Measurements from ENCODE around the gene CNIH3.

CNIH3 gene

GRCh38 chr1:224580006-224580405, 36.1 kb upstream of the CNIH3 start:
- TF ChIP-seq CSRNP3 (CRISPR knock-in tag; IDR thresholded peaks at IDR 0.05): no peak
- no peak for TF ChIP-seq SNAI2 (CRISPR knock-in tag; IDR thresholded peaks at IDR 0.05)
- TF ChIP-seq PATZ1 (CRISPR knock-in tag; IDR thresholded peaks at IDR 0.05; ENCODE audit: borderline replicate concordance): no peak
- TF ChIP-seq ARNTL (CRISPR knock-in tag; IDR thresholded peaks at IDR 0.05; ENCODE audit: borderline replicate concordance, low read depth): no peak
- TF ChIP-seq BACH2 (CRISPR knock-in tag; IDR thresholded peaks at IDR 0.05; ENCODE audit: borderline replicate concordance): no peak
- no peak for TF ChIP-seq ZC3H10 (CRISPR knock-in tag; IDR thresholded peaks at IDR 0.05)
- no peak for TF ChIP-seq TSHZ2 (CRISPR knock-in tag; IDR thresholded peaks at IDR 0.05)
- no peak for TF ChIP-seq OSR1 (CRISPR knock-in tag; IDR thresholded peaks at IDR 0.05)
- TF ChIP-seq ESRRG (CRISPR knock-in tag; IDR thresholded peaks at IDR 0.05): no peak
- no peak for TF ChIP-seq ZNF565 (CRISPR knock-in tag; conservative IDR thresholded peaks at IDR 0.05; ENCODE audit: low read depth)
- ATAC-seq: no peak

- no peak for ATAC-seq
Measured at GRCh38 chr1:224582041-224582440, 34.1 kb upstream of the CNIH3 start.

GRCh38 chr1:224583774-224584173, 32.3 kb upstream of the CNIH3 start:
- TF ChIP-seq CSRNP3 (CRISPR knock-in tag; IDR thresholded peaks at IDR 0.05): no peak
- no peak for TF ChIP-seq GLIS3 (CRISPR knock-in tag; IDR thresholded peaks at IDR 0.05)
- no peak for TF ChIP-seq PPARA (CRISPR knock-in tag; IDR thresholded peaks at IDR 0.05; ENCODE audit: borderline replicate concordance)
- no peak for TF ChIP-seq ZFP30 (CRISPR knock-in tag; IDR thresholded peaks at IDR 0.05)
- TF ChIP-seq ZNF565 (CRISPR knock-in tag; conservative IDR thresholded peaks at IDR 0.05; ENCODE audit: low read depth): no peak
- TF ChIP-seq ARNTL (CRISPR knock-in tag; IDR thresholded peaks at IDR 0.05; ENCODE audit: borderline replicate concordance, low read depth): no peak
- no peak for TF ChIP-seq ISL1 (CRISPR knock-in tag; IDR thresholded peaks at IDR 0.05)
- TF ChIP-seq CREB5 (CRISPR knock-in tag; IDR thresholded peaks at IDR 0.05; ENCODE audit: low read depth): no peak
- no peak for TF ChIP-seq TSHZ2 (CRISPR knock-in tag; IDR thresholded peaks at IDR 0.05)
- TF ChIP-seq OSR1 (CRISPR knock-in tag; IDR thresholded peaks at IDR 0.05): no peak
- TF ChIP-seq RARB (CRISPR knock-in tag; IDR thresholded peaks at IDR 0.05): no peak
- no peak for TF ChIP-seq BACH2 (CRISPR knock-in tag; IDR thresholded peaks at IDR 0.05; ENCODE audit: borderline replicate concordance)
- TF ChIP-seq SNAI2 (CRISPR knock-in tag; IDR thresholded peaks at IDR 0.05): no peak
- TF ChIP-seq ZC3H10 (CRISPR knock-in tag; IDR thresholded peaks at IDR 0.05): no peak
- no peak for TF ChIP-seq CSDC2 (CRISPR knock-in tag; IDR thresholded peaks at IDR 0.05)
- ATAC-seq: no peak

More at GRCh38 chr1:224582041-224582440, 34.1 kb upstream of the CNIH3 start:
- TF ChIP-seq TOX (CRISPR knock-in tag; IDR thresholded peaks at IDR 0.05; ENCODE audit: borderline replicate concordance) (no peak), ESRRG (CRISPR knock-in tag; IDR thresholded peaks at IDR 0.05) (no peak), ISL1 (CRISPR knock-in tag; IDR thresholded peaks at IDR 0.05) (no peak), OSR1 (CRISPR knock-in tag; IDR thresholded peaks at IDR 0.05) (no peak)

All from SK-N-SH treated with all-trans-retinoic acid at 6 μM for 48 hours (cell line).